NCI-H1436 treated with DMSO at 0.1 percent for 48 hours (cell line): Measurements from ENCODE around the gene GRIFIN.

Experiments
- DNase-seq: peaks from one replicate; lab custom pipeline; 2025; lab: John Stamatoyannopoulos, UW

The GRIFIN gene

GRCh38 chr7:2498708-2499107 is 22.5 kb upstream of the GRIFIN start:
- DNase-seq, result no peak

GRCh38 chr7:2497500-2498336 is 21.5 kb upstream of the GRIFIN start:
- no peak for DNase-seq

- no peak for DNase-seq
These were observed 20.9 kb upstream of the GRIFIN start for GRCh38 chr7:2497065-2497464.

- no peak for DNase-seq
These were observed 20.2 kb upstream of the GRIFIN start for GRCh38 chr7:2496375-2496774.

GRCh38 chr7:2495418-2496299 is 19.5 kb upstream of the GRIFIN start:
- DNase-seq, result no peak

GRCh38 chr7:2494191-2495130 is 18.3 kb upstream of the GRIFIN start:
- no peak for DNase-seq

GRCh38 chr7:2493205-2494164 is 17.3 kb upstream of the GRIFIN start:
- no peak for DNase-seq

GRCh38 chr7:2492038-2492437 is 15.8 kb upstream of the GRIFIN start:
- DNase-seq, result no peak

GRCh38 chr7:2490181-2490651 is 14.0 kb upstream of the GRIFIN start:
- DNase-seq, result no peak

- no peak for DNase-seq
These were observed 12.5 kb upstream of the GRIFIN start for GRCh38 chr7:2488681-2489080.

GRCh38 chr7:2488272-2488645 is 12.1 kb upstream of the GRIFIN start:
- no peak for DNase-seq

- DNase-seq, result no peak
These were observed 11.5 kb upstream of the GRIFIN start for GRCh38 chr7:2487586-2488271.

- no peak for DNase-seq
These were observed 8.7 kb upstream of the GRIFIN start for GRCh38 chr7:2484868-2485267.

- no peak for DNase-seq
These were observed 7.3 kb upstream of the GRIFIN start for GRCh38 chr7:2483494-2483893.

GRCh38 chr7:2482725-2483451 is 6.7 kb upstream of the GRIFIN start:
- DNase-seq, result no peak

GRCh38 chr7:2481195-2481594 is 5.0 kb upstream of the GRIFIN start:
- DNase-seq, result no peak

- no peak for DNase-seq
These were observed 3.8 kb upstream of the GRIFIN start for GRCh38 chr7:2480070-2480408.

- DNase-seq, result no peak
These were observed 3.3 kb upstream of the GRIFIN start for GRCh38 chr7:2479276-2480069.

- DNase-seq, result no peak
These were observed 2.6 kb upstream of the GRIFIN start for GRCh38 chr7:2478800-2479199.
